Urothelium cell line (cell line): ENCODE data around the gene ADGRG2.

Experiments used
- DNase-seq: peaks from one replicate; pipeline ENCODE4 v3.0.0; 2011; ENCODE audit warnings: low spot score, mixed read lengths
- FAIRE-seq: peaks from 2 replicates; lab custom pipeline; 2011; peaks lifted over from hg19 to GRCh38; lab: Jason Lieb, UNC

Gene ADGRG2

DNA sequence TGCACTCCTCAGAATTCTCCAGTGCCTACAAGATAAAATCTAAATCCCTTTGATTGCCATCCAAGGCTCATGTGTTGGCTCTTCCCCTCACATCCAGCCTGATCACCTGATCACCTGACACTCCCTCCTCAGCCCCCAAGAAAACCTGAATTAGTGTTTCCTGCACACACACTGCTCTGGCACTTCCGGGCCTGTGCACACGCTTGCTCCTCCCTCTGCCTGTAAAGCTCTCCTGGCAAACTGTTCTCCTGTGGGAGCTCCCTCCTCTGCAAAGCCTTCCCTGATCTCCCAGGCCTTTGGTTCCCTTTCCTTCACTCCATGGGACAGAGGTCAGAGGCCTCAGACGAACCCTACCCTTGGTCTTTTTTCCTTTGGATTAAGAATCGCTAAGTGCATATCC, 158.2 kb downstream of the ADGRG2 start:
- no peak for DNase-seq
- no peak for FAIRE-seq

- no peak for DNase-seq
- FAIRE-seq, result no peak
Observed at GRCh38 chrX:18962329-18962728, 159.9 kb downstream of the ADGRG2 start.

DNA sequence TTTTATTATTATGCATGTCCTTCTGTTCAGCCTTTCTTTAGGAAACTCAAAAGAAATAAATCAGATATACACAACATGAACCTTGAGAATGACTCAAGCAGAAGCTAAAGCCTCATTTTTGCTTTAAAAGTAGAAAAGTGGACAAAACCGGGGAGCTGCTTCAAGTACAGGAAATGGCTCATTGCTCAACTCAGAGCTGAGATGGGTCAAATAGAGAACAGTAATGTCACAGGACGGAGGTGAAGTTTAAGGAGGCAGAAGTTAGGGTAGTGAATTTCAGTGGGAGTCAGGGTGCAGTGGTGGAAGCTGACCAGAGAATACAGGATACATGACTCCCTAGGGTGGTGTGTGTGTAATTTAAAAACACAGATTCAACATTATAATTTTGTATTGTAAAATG, 160.6 kb downstream of the ADGRG2 start:
- DNase-seq (no peak), FAIRE-seq (no peak)

GRCh38 chrX:18956303-18957032, 165.8 kb downstream of the ADGRG2 start:
- FAIRE-seq (no peak), DNase-seq (no peak)

- DNase-seq (no peak), FAIRE-seq (no peak)
Observed at GRCh38 chrX:18955676-18956075, 166.6 kb downstream of the ADGRG2 start.

DNA sequence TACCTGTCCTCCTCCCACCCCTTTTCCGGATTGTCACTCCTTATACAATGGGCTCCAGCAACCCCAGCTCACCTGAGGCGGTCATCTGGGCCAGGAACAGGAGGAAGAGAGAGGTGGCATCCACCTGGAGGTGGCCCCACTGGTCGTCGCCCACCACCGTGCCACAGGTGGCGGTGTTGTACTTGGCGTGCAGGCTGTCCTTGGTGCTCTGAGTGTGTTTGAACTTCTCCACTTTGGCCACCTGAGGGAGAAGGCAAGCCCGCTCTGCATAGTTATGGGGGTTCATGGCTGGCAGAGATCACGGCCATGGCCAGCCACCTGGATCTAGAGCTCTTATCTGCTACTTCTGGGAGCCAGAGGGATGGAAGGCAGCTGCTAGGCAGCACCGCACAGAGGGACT, 171.2 kb downstream of the ADGRG2 start:
- no peak for DNase-seq
- FAIRE-seq, result no peak

DNA sequence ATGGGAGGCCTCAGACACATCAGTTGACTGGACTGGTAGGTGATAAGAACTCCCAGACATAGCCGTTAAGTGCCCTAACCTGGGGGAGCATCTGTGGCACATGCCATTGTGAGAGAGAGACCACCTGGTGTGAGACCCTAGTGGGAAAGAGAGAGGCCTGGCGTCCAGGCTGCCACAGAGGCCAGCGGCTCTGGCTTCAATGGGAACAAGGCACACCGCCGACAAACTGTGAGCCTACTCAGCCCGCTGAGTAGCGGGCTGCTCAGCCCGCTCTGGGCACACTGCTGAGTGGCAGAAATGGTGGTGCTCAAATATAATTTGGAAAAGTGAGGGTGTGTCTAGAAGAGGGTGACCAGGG, 172.3 kb downstream of the ADGRG2 start:
- DNase-seq (no peak), FAIRE-seq (no peak)

DNA sequence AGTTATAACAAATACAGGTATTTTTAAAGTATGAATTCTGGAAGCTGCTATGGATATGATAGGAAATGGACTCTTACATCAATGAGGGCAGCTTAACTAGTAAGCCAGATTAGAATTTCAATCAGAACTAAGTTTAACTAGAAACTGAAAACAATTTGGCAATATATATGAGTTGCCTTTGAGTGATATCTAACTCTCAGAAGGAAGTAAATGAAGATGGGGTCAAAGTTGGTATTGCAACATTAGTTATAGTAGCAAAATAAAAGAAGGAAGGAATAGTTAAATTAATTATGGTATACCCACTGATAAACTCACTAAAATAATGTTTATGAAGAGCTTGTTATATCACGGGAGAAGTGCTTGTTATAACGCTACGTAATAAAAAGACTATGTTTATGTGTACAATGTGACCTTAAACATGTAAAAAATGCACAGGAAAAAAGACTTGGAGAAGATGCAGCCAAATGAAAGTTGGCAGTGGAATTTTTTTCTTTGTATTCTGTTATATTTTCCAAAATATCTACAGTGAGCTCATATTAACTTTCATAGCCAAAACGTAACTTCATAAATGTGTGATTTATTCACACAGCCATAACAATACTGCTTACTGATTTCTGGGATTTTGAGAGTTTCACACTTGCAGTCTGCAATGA, 172.9 kb downstream of the ADGRG2 start:
- FAIRE-seq, result no peak
- no peak for DNase-seq

GRCh38 chrX:18946611-18947010, 175.7 kb downstream of the ADGRG2 start:
- no peak for FAIRE-seq
- no peak for DNase-seq

DNA sequence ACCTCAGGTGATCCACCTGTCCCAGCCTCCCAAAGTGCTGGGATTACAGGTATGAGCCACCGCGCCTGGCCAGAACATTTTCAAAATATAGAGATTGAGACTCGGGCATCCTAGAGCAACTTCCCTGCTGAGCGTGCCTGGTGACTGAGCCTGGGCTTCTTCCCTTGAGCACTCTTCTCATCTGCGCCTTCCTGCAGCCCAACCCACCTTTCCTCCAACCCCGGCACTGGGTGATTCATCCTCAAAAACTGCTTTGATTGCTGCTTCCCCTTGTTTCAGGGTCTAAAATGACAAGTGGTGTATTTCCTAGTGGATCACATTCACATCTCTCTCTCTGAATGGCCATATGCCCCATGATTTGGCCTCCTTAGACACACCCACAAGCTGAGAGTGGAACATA, 176.1 kb downstream of the ADGRG2 start:
- peak; percentile 1 for DNase-seq
- no peak for FAIRE-seq

- FAIRE-seq (no peak), DNase-seq (no peak)
Observed at GRCh38 chrX:18945483-18945882, 176.8 kb downstream of the ADGRG2 start.

DNA sequence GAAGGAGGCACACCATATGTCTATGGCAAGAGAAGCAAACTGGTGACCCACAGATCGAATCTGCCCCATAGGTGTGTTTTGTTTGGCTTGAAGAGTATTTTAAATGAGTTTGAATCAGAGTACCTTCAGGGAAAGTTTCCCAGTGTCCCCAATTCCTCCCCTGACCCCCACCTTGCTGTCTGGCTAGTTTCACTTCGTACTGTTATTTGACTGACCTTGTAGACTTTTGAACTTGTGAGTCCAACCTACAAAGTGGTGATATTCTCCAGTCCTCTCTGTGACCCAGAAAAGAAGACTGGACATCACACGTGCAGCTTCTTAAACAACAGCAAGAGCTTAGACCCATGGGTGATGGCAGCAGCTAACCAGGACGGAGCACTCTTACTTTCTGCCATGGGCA, 177.8 kb downstream of the ADGRG2 start:
- no peak for FAIRE-seq

GRCh38 chrX:18941896-18942295, 180.4 kb downstream of the ADGRG2 start:
- no peak for DNase-seq
- FAIRE-seq, result no peak

More for the DNA sequence above, 177.8 kb downstream of the ADGRG2 start:
- DNase-seq, result no peak
